Epithelial cell of proximal tubule (primary cell): ENCODE results near the gene DCUN1D3. TPM values are rescaled to one million over a fixed set of nuclear protein-coding genes. Genes with fewer than 3 reads are reported as not detected.

Experiments used
- DNase-seq: peaks from one replicate; pipeline ENCODE4 v3.0.0-alpha.2; 2011; ENCODE audit warnings: low read depth
- H3K4me3 ChIP-seq: 2 replicates; pipeline ENCODE4 v1.5.1; 2011; ENCODE audit warnings: low read depth, mild to moderate bottlenecking, low read length
- total RNA-seq: library from RNA; depleted of rRNA; stranded (reverse); fragments of >200 nt; gene quantifications from 2 replicates; pipeline ENCODE4 v1.2.3, GENCODE V29; 2015
- TF ChIP-seq, protein P1 (sequence below): conservative IDR thresholded peaks from 2 replicates; pipeline ENCODE4 v1.5.1; 2012; ENCODE audit warnings: low read depth, mild to moderate bottlenecking, low read length

The DCUN1D3 gene
- total RNA-seq, 1 donor from 2014 or later, result 7.5 TPM

DNA sequence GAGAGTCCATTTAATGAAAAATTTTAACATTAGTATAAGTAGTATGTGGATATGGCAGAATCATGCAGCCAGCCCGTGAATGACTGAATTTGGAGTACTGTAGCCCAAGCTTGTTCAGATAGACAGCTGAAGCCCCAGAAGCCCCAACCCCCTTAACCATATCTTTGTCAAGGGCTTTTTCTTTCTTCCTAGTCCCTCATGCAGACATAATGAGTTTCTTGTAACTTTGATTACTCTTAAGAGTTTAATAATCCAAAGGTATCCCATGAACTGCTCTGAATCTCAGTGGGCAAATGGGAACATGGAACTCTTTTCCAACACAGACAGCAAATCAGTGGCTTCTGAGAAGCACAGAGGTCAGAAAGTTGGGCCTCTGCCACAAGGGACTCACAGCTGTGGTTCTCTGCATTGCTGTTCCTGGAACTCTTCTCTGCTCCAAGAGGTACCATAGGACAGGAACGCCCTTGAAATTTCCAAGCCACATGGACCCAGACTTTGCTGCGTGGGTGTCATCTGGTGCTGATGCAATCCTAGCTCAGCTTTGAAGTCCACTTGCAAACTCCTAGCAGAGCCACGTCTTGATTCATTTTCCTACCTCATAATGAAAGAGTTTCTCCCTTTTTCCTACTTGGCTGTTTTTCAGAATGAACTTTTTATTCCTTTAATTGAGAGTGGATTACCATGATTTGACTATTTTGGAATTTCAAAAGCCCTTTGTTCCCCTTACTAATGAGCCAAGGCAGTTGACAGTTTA lies 18.5 kb upstream of the DCUN1D3 start:
- TF ChIP-seq, protein P1, sequence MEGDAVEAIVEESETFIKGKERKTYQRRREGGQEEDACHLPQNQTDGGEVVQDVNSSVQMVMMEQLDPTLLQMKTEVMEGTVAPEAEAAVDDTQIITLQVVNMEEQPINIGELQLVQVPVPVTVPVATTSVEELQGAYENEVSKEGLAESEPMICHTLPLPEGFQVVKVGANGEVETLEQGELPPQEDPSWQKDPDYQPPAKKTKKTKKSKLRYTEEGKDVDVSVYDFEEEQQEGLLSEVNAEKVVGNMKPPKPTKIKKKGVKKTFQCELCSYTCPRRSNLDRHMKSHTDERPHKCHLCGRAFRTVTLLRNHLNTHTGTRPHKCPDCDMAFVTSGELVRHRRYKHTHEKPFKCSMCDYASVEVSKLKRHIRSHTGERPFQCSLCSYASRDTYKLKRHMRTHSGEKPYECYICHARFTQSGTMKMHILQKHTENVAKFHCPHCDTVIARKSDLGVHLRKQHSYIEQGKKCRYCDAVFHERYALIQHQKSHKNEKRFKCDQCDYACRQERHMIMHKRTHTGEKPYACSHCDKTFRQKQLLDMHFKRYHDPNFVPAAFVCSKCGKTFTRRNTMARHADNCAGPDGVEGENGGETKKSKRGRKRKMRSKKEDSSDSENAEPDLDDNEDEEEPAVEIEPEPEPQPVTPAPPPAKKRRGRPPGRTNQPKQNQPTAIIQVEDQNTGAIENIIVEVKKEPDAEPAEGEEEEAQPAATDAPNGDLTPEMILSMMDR, result no peak
- DNase-seq, result no peak
- H3K4me3 ChIP-seq, result no peak overlapping the region

DNA sequence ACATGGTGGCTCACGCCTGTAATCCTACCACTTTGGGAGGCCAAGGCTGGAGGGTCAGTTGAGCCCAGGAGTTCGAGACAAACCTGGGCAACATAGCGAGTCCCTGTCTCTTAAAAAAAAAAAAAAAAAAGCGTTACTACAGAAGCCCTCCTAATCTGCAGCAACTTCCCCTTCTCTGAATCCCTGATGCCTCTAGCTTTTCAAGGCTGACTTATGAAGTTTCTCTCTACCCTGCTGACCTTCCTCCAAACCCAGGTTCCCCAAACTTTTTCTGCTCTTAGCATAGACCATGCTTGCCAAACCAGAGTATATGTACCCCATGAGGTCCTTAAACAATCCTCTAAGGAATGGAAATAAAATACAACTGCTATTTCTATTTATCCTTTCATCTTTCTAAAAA lies 16.8 kb upstream of the DCUN1D3 start:
- no peak for DNase-seq
- H3K4me3 ChIP-seq, result no peak overlapping the region
- TF ChIP-seq, protein P1, result no peak

DNA sequence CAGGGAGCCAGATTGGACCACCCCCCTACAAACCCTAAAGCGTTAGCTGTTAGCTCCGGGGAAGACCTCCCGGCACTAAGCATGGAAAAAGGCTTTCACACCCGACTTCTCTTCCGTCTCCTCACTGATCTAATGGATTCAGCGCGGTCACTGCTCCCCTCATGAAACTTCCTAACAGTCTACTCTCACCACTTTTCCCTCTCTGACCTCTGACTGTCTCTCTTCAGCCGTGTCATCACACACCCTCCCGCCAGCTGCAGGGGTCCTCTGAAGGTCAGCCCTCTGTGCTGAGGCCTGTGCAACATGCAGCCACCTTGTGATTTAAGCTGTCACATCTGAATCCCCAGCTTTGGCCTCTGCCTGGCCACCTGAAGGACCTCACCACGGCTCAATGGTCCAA lies 16.1 kb upstream of the DCUN1D3 start:
- DNase-seq, result no peak
- TF ChIP-seq, protein P1, result no peak

DNA sequence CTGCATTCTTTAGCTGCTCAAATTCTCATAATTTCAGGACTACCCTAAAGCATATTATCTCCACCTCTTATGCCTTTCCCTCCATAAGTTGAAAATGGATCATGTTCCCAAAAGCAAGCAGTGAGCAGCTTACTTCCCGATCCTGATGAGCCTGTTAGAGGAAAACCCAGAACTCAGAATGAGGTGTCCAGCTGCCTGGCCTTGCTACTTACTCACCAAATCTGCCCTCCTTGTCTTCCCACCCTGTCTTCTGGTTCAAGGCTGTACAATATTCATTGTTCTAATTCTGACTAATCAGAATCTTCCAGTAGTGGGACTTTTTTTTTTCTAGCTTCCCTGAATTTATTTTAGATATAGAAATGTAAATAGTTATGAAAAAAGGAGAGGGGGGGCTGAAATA lies 11.2 kb upstream of the DCUN1D3 start:
- DNase-seq, result no peak
- TF ChIP-seq, protein P1, result no peak
- H3K4me3 ChIP-seq, result no peak overlapping the region

More for the DNA sequence above, 16.1 kb upstream of the DCUN1D3 start:
- no peak overlapping the region for H3K4me3 ChIP-seq

DNA sequence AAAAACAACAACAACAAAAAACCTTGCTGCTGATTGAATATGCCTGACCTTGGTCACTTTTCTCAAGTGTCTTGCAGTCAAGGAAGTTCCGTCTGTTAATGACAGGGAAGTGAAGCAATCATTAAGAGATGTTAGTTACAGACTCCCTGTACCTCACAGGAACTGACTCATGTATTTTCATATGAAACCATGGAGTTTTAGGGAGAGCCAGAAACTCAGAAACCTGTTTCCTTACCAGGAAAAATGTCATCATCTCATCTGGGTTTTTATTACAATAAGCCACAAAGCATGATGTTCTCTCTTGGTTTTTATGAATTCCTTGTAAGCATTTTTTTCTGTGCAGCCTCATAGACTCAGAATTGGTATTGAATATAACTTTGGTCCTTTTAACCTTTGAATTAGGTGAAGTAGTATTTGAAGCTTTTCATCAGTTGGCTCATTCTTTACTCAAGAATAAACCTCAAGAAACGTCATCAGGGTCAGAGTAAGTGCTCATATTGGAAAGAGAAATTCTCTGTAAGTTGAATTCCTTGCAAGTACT lies 10.7 kb upstream of the DCUN1D3 start:
- no peak overlapping the region for H3K4me3 ChIP-seq
- TF ChIP-seq, protein P1, result no peak
- DNase-seq, result peak; percentile 61

DNA sequence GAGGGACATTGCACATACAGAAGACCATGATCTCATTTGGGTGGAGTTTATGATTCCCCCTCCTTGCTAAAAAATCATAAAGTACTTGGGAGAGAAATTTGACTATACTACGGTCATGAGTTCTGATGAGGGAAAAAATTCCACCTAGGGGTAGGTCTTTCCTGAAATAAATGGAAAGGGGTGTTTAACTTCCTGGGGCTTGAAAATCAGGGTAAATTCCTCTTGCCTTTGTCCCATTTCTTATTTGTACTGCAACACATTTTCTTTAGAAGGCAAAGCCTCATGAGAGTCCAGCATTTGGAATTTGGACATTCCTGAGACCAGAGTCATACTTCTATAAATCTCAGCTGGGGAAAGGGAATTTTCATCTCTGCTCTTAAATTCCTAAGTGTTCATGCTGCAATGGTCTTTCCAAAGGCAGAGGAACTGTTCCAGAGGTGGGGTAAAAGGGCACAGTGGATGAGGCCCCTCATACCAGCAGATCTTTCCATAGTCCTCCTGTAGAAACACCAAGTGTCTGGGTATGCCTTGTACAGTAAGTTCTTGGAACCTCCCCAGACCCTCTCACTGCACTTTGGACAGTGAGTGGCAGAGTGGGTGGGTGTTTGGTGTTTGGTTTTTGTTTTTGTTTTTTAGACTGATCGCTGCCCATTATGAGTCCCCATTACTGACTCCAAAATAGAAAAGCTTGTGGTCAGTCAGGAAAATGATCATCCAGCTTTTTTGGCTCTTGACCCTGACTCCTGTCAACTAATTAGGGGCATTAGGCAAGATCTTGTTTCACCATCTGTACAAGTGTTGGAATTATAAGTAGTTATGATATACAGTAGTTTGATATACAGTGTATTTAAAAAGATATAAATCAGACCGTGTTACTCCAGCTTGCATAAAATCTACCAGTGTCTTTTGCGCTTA lies 6.4 kb upstream of the DCUN1D3 start:
- TF ChIP-seq, protein P1, result no peak
- no peak for DNase-seq
- no peak overlapping the region for H3K4me3 ChIP-seq
